ENCODE data around the gene SCT.

SCT gene

GRCh38 chr11:581342-581741, 45.6 kb downstream of the SCT start:
- H3K27me3 ChIP-seq (ENCODE audit: insufficient read depth, poor library complexity, severe bottlenecking): no peaks in the 10 kb centered on the region
- no peak overlapping the region for H3K4me3 ChIP-seq (replicated peaks; ENCODE audit: insufficient read depth, low read length)
- no peak overlapping the region for H3K27ac ChIP-seq (replicated peaks)
- no peak for DNase-seq (ENCODE audit: low read depth in 1 of 2, low spot score in 1 of 2)
- no peak for TF ChIP-seq GABPA (IDR thresholded peaks at IDR 0.05; ENCODE audit: low read depth)
- no peak for TF ChIP-seq POLR2AphosphoS5 (IDR thresholded peaks at IDR 0.05; ENCODE audit: low read depth)
- no peak for TF ChIP-seq SPI1 (IDR thresholded peaks at IDR 0.05; ENCODE audit: borderline replicate concordance, low read depth)
- TF ChIP-seq CTCF (IDR thresholded peaks at IDR 0.05; ENCODE audit: insufficient read depth, low read length): no peak
- no peak for TF ChIP-seq REST (IDR thresholded peaks at IDR 0.05; ENCODE audit: insufficient replicate concordance, low read depth)

- TF ChIP-seq GABPA (IDR thresholded peaks at IDR 0.05; ENCODE audit: low read depth) (no peak), SPI1 (IDR thresholded peaks at IDR 0.05; ENCODE audit: borderline replicate concordance, low read depth) (no peak), POLR2AphosphoS5 (IDR thresholded peaks at IDR 0.05; ENCODE audit: low read depth) (no peak), CTCF (IDR thresholded peaks at IDR 0.05; ENCODE audit: insufficient read depth, low read length) (no peak), REST (IDR thresholded peaks at IDR 0.05; ENCODE audit: insufficient replicate concordance, low read depth) (no peak)
- Histone ChIP-seq H3K27me3 (ENCODE audit: insufficient read depth, poor library complexity, severe bottlenecking) (peaks cover 2% of the 10 kb centered on the region), H3K27ac (replicated peaks) (no peak overlapping the region), H3K4me3 (replicated peaks; ENCODE audit: insufficient read depth, low read length) (no peak overlapping the region)
- no peak for DNase-seq (ENCODE audit: low read depth in 1 of 2, low spot score in 1 of 2)
These were observed 47.0 kb downstream of the SCT start for GRCh38 chr11:579830-580601.

GRCh38 chr11:578276-579035, 48.5 kb downstream of the SCT start:
- TF ChIP-seq REST (IDR thresholded peaks at IDR 0.05; ENCODE audit: insufficient replicate concordance, low read depth) (no peak), SPI1 (IDR thresholded peaks at IDR 0.05; ENCODE audit: borderline replicate concordance, low read depth) (no peak), GABPA (IDR thresholded peaks at IDR 0.05; ENCODE audit: low read depth) (no peak), CTCF (IDR thresholded peaks at IDR 0.05; ENCODE audit: insufficient read depth, low read length) (no peak), POLR2AphosphoS5 (IDR thresholded peaks at IDR 0.05; ENCODE audit: low read depth) (no peak)
- no peak for DNase-seq (ENCODE audit: low read depth in 1 of 2, low spot score in 1 of 2)
- peaks cover 4% of the 10 kb centered on the region for H3K27me3 ChIP-seq (ENCODE audit: insufficient read depth, poor library complexity, severe bottlenecking)
- H3K4me3 ChIP-seq (replicated peaks; ENCODE audit: insufficient read depth, low read length): no peak overlapping the region
- H3K27ac ChIP-seq (replicated peaks): no peak overlapping the region
